Tibial nerve (tissue), 4 donors: ENCODE results near the gene LRRC41. TPM values are rescaled to one million over a fixed set of nuclear protein-coding genes. Genes with fewer than 3 reads are reported as not detected.
"Not testable (repeated sequence)": the region's sequence is repeated elsewhere in the genome, so short reads cannot be mapped to it uniquely, and the experiment has no call there.

Experiments used
- DNase-seq, 2 donors: peaks; one replicate each; pipeline ENCODE4 v3.0.0-alpha.2; 2019; ENCODE audit warnings: low spot score in 2 of 2
- H3K27ac ChIP-seq, 4 donors: fragments of 200-600 bp; sonication (generic) in 3 of 4; one replicate each; pipeline ENCODE4 v1.5.1; 2017 to 2019; ENCODE audit warnings: mild to moderate bottlenecking in 1 of 4
- H3K27me3 ChIP-seq, 2 donors: fragments of 200-600 bp; sonication (generic) in 1 of 2; one replicate each; pipeline versions ENCODE4 v1.5.1 to v1.6.0; 2017 to 2019
- H3K36me3 ChIP-seq, 3 donors: fragments of 200-600 bp; sonication (generic); one replicate each; pipeline ENCODE4 v1.5.1; 2018 to 2019
- H3K4me1 ChIP-seq, 4 donors: fragments of 200-600 bp; sonication (generic) in 3 of 4; one replicate each; pipeline ENCODE4 v1.5.1; 2017 to 2019
- H3K4me3 ChIP-seq, 4 donors: fragments of 200-600 bp; sonication (generic) in 3 of 4; one replicate each; pipeline ENCODE4 v1.5.1; 2017 to 2019; ENCODE audit warnings: mild to moderate bottlenecking in 1 of 4, moderate library complexity in 1 of 4
- H3K9me3 ChIP-seq, 4 donors: fragments of 200-600 bp; sonication (generic) in 3 of 4; one replicate each; pipeline ENCODE4 v1.5.1; 2017 to 2019
- CTCF ChIP-seq, 5 experiments: fragments of 200-600 bp in 3 of 5; fragments of 450-650 bp in 2 of 5; sonication (generic) in 3 of 5; IDR thresholded peaks; one replicate each; pipeline ENCODE4 v1.5.1; 2016 to 2019; ENCODE audit warnings: antibody characterized with exemption in 5 of 5, mild to moderate bottlenecking in 3 of 5, moderate library complexity in 2 of 5
- EP300 ChIP-seq, 2 donors: sonication (generic); formaldehyde crosslinking; IDR thresholded peaks; one replicate each; pipeline ENCODE4 v1.6.1; 2017; ENCODE audit warnings: antibody characterized with exemption in 2 of 2, mild to moderate bottlenecking in 1 of 2
- POLR2A ChIP-seq, 2 donors: fragments of 450-650 bp; IDR thresholded peaks; one replicate each; pipeline ENCODE4 v1.6.1; 2017; ENCODE audit warnings: antibody characterized with exemption in 2 of 2, mild to moderate bottlenecking in 2 of 2, moderate library complexity in 2 of 2
- WGBS, 2 donors: methylation state at CpG; one replicate each; pipeline ENCODE4 v1.1.5; 2018; 5-methylcytosine and 5-hydroxymethylcytosine counted together
- total RNA-seq, 4 donors: library from RNA; depleted of rRNA; stranded (reverse); fragments of >200 nt; gene quantifications; one replicate each; pipeline ENCODE4 v1.1.0, GENCODE V29; 2016

The LRRC41 gene
- total RNA-seq, 4 donors from 2014 or later, result 80.4 to 83.9 (median 83.2) TPM

GRCh38 chr1:46247436-46248121 is 55.8 kb downstream of the LRRC41 start, which contains the start of gene RAD54L:
TSS of gene RAD54L (plus strand) at chr1:46247763. CDS start at chr1:46248406, 643 bp downstream.
- WGBS, 2 donors, result 2% methylated on average over 43 to 44 of the region's 49 CpGs
- Histone ChIP-seq H3K36me3 (no peaks in the 10 kb centered on the region), H3K9me3 (no peaks in the 10 kb centered on the region), H3K4me3 (peak within 1 kb of the TSS; percentile 45 to 72 (median 66)), H3K27ac (peak within 1 kb of the TSS in 2 of 4 donors; percentile 49 to 51), H3K4me1 (peaks cover 0 to 16% (median 7%) of the 10 kb centered on the region in 4 donors), H3K27me3 (no peaks in the 10 kb centered on the region)
- peak; percentile 96 to 98 for DNase-seq
- peak; percentile 34 to 90 for TF ChIP-seq EP300 (IDR thresholded peaks at IDR 0.05)
- TF ChIP-seq CTCF (IDR thresholded peaks at IDR 0.05), result peak in 1 of 5 experiments; percentile 15
- no peak for TF ChIP-seq POLR2A (IDR thresholded peaks at IDR 0.05)

GRCh38 chr1:46246548-46247435 is 56.6 kb downstream of the LRRC41 start:
- DNase-seq, result peak in 1 of 2 donors; percentile 17
- H3K9me3 ChIP-seq, result no peaks in the 10 kb centered on the region
- WGBS, 2 donors, result 3 to 4% methylated on average over 24 to 35 of the region's 35 CpGs
- H3K36me3 ChIP-seq, result no peaks in the 10 kb centered on the region
- TF ChIP-seq EP300 (IDR thresholded peaks at IDR 0.05) (no peak), CTCF (IDR thresholded peaks at IDR 0.05) (no peak), POLR2A (IDR thresholded peaks at IDR 0.05) (no peak)
- peak overlapping the region in 2 of 4 donors; percentile 49 to 51 for H3K27ac ChIP-seq
- no peaks in the 10 kb centered on the region for H3K27me3 ChIP-seq
- H3K4me1 ChIP-seq, result peaks cover 0 to 16% (median 7%) of the 10 kb centered on the region in 4 donors
- peak overlapping the region; percentile 45 to 72 (median 66) for H3K4me3 ChIP-seq

- H3K9me3 ChIP-seq, H3K4me3 ChIP-seq, H3K27me3 ChIP-seq, H3K27ac ChIP-seq, H3K36me3 ChIP-seq, DNase-seq: not testable (repeated sequence)
- H3K4me1 ChIP-seq, result peaks cover 0 to 16% (median 7%) of the 10 kb centered on the region in 4 donors
- WGBS, 2 donors, result 92 to 93% methylated on average over 17 of the region's 17 CpGs
These were observed 57.3 kb downstream of the LRRC41 start for GRCh38 chr1:46246136-46246535.

- Histone ChIP-seq H3K9me3 (no peaks in the 10 kb centered on the region), H3K36me3 (no peaks in the 10 kb centered on the region), H3K27me3 (no peaks in the 10 kb centered on the region), H3K4me1 (peaks cover 0 to 16% (median 7%) of the 10 kb centered on the region in 4 donors), H3K4me3 (no peak overlapping the region), H3K27ac (no peak overlapping the region)
- WGBS, 2 donors, result 48 to 55% methylated on average over 3 of the region's 3 CpGs
- DNase-seq, result no peak
- TF ChIP-seq EP300 (IDR thresholded peaks at IDR 0.05) (no peak), CTCF (IDR thresholded peaks at IDR 0.05) (peak in 1 of 5 experiments; percentile 15)
These were observed 58.6 kb downstream of the LRRC41 start for GRCh38 chr1:46244656-46245371.

GRCh38 chr1:46243831-46244230 is 59.6 kb downstream of the LRRC41 start:
- H3K36me3 ChIP-seq, H3K4me3 ChIP-seq, DNase-seq, H3K9me3 ChIP-seq, H3K27ac ChIP-seq, H3K27me3 ChIP-seq: not testable (repeated sequence)
- peaks cover 0 to 16% (median 7%) of the 10 kb centered on the region in 4 donors for H3K4me1 ChIP-seq
- WGBS, 2 donors, result 89 to 95% methylated on average over 3 of the region's 3 CpGs
